ENCODE data around the gene MRPL44. TPM values are rescaled to one million over a fixed set of nuclear protein-coding genes. Genes with fewer than 3 reads are reported as not detected.

Gene MRPL44
- total RNA-seq, 1 donor from 2014 or later = 49.9 TPM

DNA sequence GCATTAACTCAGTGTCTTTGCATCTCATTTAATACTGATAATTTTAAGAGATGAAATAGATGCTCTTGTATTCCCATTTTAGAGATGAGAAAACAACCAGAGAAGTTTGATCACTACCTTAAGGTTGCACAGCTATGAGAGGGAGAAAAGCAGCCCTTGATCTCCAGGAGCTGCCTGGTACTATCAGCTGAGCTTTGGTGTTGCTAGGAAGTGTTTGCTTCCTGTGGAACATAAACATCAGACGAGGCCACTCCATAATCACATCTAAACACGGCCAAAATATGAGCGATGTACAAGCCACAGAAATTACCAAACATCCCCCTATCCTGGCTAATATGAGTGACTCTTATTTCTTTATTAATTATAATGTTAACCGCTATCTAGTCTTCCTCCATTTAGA, 11.5 kb upstream of the MRPL44 start:
- no peak overlapping the region for H3K4me3 ChIP-seq (ENCODE audit: low read depth, low read length)
- DNase-seq (ENCODE audit: low read depth) = no peak
- TF ChIP-seq, protein P1, sequence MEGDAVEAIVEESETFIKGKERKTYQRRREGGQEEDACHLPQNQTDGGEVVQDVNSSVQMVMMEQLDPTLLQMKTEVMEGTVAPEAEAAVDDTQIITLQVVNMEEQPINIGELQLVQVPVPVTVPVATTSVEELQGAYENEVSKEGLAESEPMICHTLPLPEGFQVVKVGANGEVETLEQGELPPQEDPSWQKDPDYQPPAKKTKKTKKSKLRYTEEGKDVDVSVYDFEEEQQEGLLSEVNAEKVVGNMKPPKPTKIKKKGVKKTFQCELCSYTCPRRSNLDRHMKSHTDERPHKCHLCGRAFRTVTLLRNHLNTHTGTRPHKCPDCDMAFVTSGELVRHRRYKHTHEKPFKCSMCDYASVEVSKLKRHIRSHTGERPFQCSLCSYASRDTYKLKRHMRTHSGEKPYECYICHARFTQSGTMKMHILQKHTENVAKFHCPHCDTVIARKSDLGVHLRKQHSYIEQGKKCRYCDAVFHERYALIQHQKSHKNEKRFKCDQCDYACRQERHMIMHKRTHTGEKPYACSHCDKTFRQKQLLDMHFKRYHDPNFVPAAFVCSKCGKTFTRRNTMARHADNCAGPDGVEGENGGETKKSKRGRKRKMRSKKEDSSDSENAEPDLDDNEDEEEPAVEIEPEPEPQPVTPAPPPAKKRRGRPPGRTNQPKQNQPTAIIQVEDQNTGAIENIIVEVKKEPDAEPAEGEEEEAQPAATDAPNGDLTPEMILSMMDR (conservative IDR thresholded peaks at IDR 0.05; ENCODE audit: low read depth, low read length) = no peak

- no peak overlapping the region for H3K4me3 ChIP-seq (ENCODE audit: low read depth, low read length)
- DNase-seq (ENCODE audit: low read depth) = no peak
- TF ChIP-seq, protein P1 (conservative IDR thresholded peaks at IDR 0.05; ENCODE audit: low read depth, low read length) = no peak
Observed at GRCh38 chr2:223947711-223948205, 9.5 kb upstream of the MRPL44 start.

DNA sequence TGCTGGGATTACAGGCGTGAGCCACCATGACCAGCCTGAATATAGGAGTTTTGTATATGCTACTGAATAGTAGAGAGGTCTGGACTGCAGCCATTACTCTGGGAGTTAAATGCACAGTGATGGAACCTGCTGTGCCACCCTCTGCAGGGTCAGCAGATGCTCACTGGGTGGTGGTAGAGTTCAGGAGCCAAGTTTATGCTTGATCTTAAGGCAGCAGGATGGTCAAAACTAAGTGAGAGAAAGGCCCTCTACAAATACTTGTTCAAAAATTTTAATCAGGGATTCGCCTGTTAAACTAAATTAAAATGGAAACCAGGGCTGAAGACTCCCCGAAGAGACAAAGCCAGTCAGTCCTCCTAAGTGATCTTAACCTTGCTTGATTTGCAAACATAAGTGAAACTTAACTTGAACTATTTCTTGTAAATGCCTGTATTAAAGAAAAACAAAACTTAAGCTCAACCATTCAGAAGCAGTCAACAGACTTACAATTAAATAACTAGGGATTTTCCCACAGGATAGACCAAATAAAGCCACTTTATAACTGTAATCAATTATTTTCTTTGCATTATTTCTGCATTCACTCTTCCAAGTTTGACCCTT, 7.9 kb upstream of the MRPL44 start:
- H3K4me3 ChIP-seq (ENCODE audit: low read depth, low read length) = no peak overlapping the region
- TF ChIP-seq, protein P1 (conservative IDR thresholded peaks at IDR 0.05; ENCODE audit: low read depth, low read length) = peak; percentile 31
- DNase-seq (ENCODE audit: low read depth) = no peak

DNA sequence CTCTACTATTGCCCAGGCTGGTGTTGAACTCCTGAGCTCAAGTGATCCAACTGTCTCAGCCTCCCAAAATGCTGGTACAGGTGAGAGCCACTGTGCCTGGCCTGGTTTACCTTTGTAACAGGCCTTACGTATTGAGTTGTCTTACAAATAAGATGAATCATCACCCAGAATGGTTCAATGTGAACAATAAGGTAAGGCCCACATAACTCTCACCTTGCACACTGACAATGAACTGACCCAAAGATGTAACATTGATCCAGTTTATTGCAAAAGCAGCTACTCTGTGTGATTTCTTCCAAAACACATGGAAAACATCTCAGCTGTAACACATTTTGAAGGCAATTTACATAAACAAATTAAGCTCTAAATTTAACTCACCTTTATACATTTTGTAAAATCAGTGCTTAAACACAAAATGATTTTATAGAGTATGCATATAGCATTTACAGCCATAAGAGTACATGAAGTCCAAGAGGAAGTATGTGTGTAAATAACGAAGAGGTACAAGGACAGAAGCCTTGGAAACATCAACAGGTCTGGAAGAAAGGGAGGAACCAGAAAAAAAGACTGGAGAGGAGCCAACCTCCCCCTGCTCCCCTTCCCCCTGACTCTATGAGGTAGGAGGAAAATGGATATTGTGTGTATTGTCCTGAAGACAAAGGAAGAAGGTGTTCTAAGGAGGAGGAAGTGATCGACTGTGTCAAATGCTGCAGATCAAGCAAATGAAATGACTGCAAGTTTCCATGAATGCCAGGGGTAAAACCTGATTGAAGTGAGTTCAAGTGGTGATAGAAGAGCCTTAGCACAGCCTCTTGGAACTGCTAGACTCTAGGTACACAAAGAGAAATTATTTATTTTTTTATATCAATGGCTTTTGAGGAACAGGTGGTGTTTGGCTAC, 6.6 kb upstream of the MRPL44 start:
- TF ChIP-seq, protein P1 (conservative IDR thresholded peaks at IDR 0.05; ENCODE audit: low read depth, low read length) = no peak
- no peak for DNase-seq (ENCODE audit: low read depth)
- H3K4me3 ChIP-seq (ENCODE audit: low read depth, low read length) = no peak overlapping the region

DNA sequence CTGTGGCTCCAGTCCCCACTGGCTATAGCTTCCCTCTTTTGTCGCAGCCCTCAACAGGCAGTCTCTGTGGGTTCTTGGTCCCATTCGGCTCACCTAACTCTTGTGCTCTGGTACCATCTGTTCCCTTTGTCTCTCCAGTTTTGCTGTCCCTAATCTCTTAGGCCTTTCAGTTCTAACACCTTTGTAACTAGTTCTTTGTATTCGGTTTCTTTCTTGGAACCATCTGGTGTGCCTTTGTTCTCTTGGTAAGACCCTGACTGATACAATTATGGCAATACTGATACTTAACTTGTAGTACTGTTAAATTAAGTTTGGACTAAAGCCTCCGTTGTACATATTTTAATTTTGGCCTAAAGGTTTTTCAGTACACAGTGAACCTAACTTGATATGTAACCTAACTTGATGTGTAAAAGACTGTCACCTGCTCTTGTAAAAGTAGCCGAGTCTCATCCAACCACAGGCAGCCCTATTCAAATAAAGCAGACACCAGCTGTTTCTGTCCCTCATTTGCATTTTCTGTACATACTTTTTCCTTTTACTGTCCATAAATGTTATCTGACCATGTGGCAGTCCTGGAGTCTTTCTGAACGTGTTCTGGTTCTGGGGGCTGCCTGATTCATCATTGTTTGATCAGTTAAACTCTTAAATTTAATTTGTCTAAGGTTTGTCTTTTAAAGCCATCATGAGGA, 4.8 kb upstream of the MRPL44 start:
- no peak for DNase-seq (ENCODE audit: low read depth)
- TF ChIP-seq, protein P1 (conservative IDR thresholded peaks at IDR 0.05; ENCODE audit: low read depth, low read length) = no peak
- no peak overlapping the region for H3K4me3 ChIP-seq (ENCODE audit: low read depth, low read length)

DNA sequence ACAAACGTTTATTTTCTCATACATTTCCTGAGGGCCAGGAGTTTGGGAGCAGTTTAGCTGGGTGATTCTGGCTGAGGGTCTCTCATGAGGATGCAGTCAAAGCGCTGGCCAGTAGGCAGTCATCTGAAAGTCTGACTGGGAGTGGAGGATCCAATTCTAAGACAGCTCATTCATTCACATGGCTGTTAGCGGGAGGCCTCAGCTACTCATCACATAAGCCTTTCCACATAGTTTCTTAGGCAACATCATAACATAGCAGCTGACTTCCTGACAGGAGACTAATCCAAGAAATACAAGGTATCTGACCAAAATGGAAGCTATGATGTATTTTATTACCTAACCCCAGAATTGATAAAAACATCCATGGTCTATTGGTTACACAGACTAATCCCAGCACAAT, 2.9 kb upstream of the MRPL44 start:
- DNase-seq (ENCODE audit: low read depth) = no peak
- TF ChIP-seq, protein P1 (conservative IDR thresholded peaks at IDR 0.05; ENCODE audit: low read depth, low read length) = no peak
- no peak overlapping the region for H3K4me3 ChIP-seq (ENCODE audit: low read depth, low read length)

Data from epithelial cell of proximal tubule (primary cell).